HEK293 (cell line): ENCODE data around the gene FAM153A.
"Not testable (repeated sequence)": the region's sequence is repeated elsewhere in the genome, so short reads cannot be mapped to it uniquely, and the experiment has no call there.

ENCODE experiments used
- ZBTB1 ChIP-seq: fragments of 450-650 bp; formaldehyde crosslinking; IDR thresholded peaks from 2 replicates; pipeline ENCODE4 v1.5.1; 2016; ENCODE audit warnings: missing biosample characterization, missing genetic modification characterization
- ZNF10 ChIP-seq: fragments of 450-650 bp; formaldehyde crosslinking; IDR thresholded peaks from 2 replicates; pipeline ENCODE4 v1.5.1; 2017; ENCODE audit warnings: missing biosample characterization, missing genetic modification characterization
- ZNF132 ChIP-seq: fragments of 450-650 bp; formaldehyde crosslinking; IDR thresholded peaks from 2 replicates; pipeline ENCODE4 v1.5.1; 2017; ENCODE audit warnings: missing biosample characterization, missing genetic modification characterization, borderline replicate concordance
- ZNF138 ChIP-seq: fragments of 450-650 bp; formaldehyde crosslinking; IDR thresholded peaks from 2 replicates; pipeline ENCODE4 v1.5.1; 2016; ENCODE audit warnings: missing biosample characterization, missing genetic modification characterization, borderline replicate concordance
- TF ChIP-seq, protein P1 (sequence below): fragments of 450-650 bp; formaldehyde crosslinking; IDR thresholded peaks from 2 replicates; pipeline ENCODE4 v1.5.1; 2016; ENCODE audit warnings: missing biosample characterization, missing genetic modification characterization
- TF ChIP-seq, protein P2 (sequence below): fragments of 450-650 bp; formaldehyde crosslinking; IDR thresholded peaks from 2 replicates; pipeline ENCODE4 v1.5.1; 2017; ENCODE audit warnings: missing biosample characterization, mild to moderate bottlenecking, missing genetic modification characterization, moderate library complexity

DNA sequence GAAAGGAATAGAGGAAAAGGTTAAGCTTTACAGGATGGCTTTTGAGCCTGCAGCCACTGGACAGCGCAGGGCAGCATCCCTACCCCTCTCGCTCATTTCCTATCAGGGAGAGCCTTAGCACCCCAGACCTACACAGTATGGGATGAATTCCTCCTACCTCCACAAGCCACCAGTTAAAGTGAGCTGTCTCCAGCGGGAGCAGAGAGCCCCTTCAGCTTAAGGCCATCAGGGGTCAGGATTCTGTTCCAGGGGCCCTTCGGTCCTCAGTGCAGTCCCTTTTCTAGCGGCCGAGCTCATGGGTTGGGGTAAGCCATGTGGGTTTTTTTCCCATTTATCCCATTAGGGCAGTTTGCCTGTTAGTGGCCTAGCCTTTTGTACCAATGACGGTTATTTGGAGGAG, 89.7 kb downstream of the FAM153A start:
- TF ChIP-seq ZBTB1 (tag by site-specific recombination); ZNF138 (tag by site-specific recombination); ZNF132 (tag by site-specific recombination); ZNF10: not testable (repeated sequence)
- TF ChIP-seq, protein P1, sequence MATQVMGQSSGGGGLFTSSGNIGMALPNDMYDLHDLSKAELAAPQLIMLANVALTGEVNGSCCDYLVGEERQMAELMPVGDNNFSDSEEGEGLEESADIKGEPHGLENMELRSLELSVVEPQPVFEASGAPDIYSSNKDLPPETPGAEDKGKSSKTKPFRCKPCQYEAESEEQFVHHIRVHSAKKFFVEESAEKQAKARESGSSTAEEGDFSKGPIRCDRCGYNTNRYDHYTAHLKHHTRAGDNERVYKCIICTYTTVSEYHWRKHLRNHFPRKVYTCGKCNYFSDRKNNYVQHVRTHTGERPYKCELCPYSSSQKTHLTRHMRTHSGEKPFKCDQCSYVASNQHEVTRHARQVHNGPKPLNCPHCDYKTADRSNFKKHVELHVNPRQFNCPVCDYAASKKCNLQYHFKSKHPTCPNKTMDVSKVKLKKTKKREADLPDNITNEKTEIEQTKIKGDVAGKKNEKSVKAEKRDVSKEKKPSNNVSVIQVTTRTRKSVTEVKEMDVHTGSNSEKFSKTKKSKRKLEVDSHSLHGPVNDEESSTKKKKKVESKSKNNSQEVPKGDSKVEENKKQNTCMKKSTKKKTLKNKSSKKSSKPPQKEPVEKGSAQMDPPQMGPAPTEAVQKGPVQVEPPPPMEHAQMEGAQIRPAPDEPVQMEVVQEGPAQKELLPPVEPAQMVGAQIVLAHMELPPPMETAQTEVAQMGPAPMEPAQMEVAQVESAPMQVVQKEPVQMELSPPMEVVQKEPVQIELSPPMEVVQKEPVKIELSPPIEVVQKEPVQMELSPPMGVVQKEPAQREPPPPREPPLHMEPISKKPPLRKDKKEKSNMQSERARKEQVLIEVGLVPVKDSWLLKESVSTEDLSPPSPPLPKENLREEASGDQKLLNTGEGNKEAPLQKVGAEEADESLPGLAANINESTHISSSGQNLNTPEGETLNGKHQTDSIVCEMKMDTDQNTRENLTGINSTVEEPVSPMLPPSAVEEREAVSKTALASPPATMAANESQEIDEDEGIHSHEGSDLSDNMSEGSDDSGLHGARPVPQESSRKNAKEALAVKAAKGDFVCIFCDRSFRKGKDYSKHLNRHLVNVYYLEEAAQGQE (tag by site-specific recombination) = not testable (repeated sequence)
- TF ChIP-seq, protein P2, sequence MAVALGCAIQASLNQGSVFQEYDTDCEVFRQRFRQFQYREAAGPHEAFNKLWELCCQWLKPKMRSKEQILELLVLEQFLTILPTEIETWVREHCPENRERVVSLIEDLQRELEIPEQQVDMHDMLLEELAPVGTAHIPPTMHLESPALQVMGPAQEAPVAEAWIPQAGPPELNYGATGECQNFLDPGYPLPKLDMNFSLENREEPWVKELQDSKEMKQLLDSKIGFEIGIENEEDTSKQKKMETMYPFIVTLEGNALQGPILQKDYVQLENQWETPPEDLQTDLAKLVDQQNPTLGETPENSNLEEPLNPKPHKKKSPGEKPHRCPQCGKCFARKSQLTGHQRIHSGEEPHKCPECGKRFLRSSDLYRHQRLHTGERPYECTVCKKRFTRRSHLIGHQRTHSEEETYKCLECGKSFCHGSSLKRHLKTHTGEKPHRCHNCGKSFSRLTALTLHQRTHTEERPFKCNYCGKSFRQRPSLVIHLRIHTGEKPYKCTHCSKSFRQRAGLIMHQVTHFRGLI (tag by site-specific recombination) = not testable (repeated sequence)
